HG02885 (cell line): ENCODE measurements around the gene KRTAP10-4.
"Not testable (repeated sequence)": the region's sequence is repeated elsewhere in the genome, so short reads cannot be mapped to it uniquely, and the experiment has no call there.

Source experiments
- ATAC-seq: cut with Tn5 transposase; IDR thresholded peaks from one replicate; pipeline ENCODE4 v1.9.1; 2021; ENCODE audit warnings: mild to moderate bottlenecking; ENCODE audit not compliant: unreplicated experiment, poor library complexity

KRTAP10-4 gene

GRCh38 chr21:44533891-44534627, 39.5 kb upstream of the KRTAP10-4 start:
- no peak for ATAC-seq

- no peak for ATAC-seq
These were observed 38.8 kb upstream of the KRTAP10-4 start for GRCh38 chr21:44534688-44535087.

GRCh38 chr21:44535963-44536362, 37.6 kb upstream of the KRTAP10-4 start:
- no peak for ATAC-seq

GRCh38 chr21:44537930-44538911, 35.3 kb upstream of the KRTAP10-4 start:
- no peak for ATAC-seq

GRCh38 chr21:44539046-44539445, 34.5 kb upstream of the KRTAP10-4 start:
- ATAC-seq, result no peak

GRCh38 chr21:44539991-44540666, 33.4 kb upstream of the KRTAP10-4 start, which contains the start of gene KRTAP10-1:
Gene KRTAP10-1 (minus strand): TSS chr21:44540195. CDS start chr21:44540150, 45 bp downstream.
- no peak for ATAC-seq

GRCh38 chr21:44540741-44541288, 32.7 kb upstream of the KRTAP10-4 start:
- ATAC-seq, result no peak

- ATAC-seq, result no peak
These were observed 30.8 kb upstream of the KRTAP10-4 start for GRCh38 chr21:44542716-44543115.

- ATAC-seq, result no peak
These were observed 29.0 kb upstream of the KRTAP10-4 start for GRCh38 chr21:44544566-44544965.

- no peak for ATAC-seq
These were observed 25.7 kb upstream of the KRTAP10-4 start for GRCh38 chr21:44547656-44548331.

- no peak for ATAC-seq
These were observed 25.1 kb upstream of the KRTAP10-4 start for GRCh38 chr21:44548381-44548780.

GRCh38 chr21:44548922-44549321, 24.6 kb upstream of the KRTAP10-4 start:
- ATAC-seq, result no peak

GRCh38 chr21:44549525-44550211, 23.9 kb upstream of the KRTAP10-4 start:
- ATAC-seq, result no peak

GRCh38 chr21:44550285-44550684, 23.2 kb upstream of the KRTAP10-4 start:
- not testable (repeated sequence) for ATAC-seq

GRCh38 chr21:44550807-44551206, 22.7 kb upstream of the KRTAP10-4 start:
- ATAC-seq, result no peak

- no peak for ATAC-seq
These were observed 22.1 kb upstream of the KRTAP10-4 start, which contains the start of gene KRTAP10-2 for GRCh38 chr21:44551340-44551961. Gene KRTAP10-2 (minus strand): TSS chr21:44551505. CDS start chr21:44551458, 47 bp downstream.

GRCh38 chr21:44552136-44552535, 21.4 kb upstream of the KRTAP10-4 start:
- ATAC-seq, result no peak

- ATAC-seq, result no peak
These were observed 20.8 kb upstream of the KRTAP10-4 start for GRCh38 chr21:44552681-44553080.
